ENCODE measurements around the gene RHOD.

RHOD gene

GRCh38 chr11:67031791-67032561 lies 24.7 kb upstream of the RHOD start:
- TF ChIP-seq CTCF (IDR thresholded peaks at IDR 0.05; ENCODE audit: control insufficient read depth, insufficient read depth, low read depth, low read length, missing control alignments): no peak
- DNase-seq (ENCODE audit: low read depth): no peak
- no peak overlapping the region for H3K4me3 ChIP-seq (ENCODE audit: control insufficient read depth, low read depth, low read length)

GRCh38 chr11:67032830-67033551 lies 23.7 kb upstream of the RHOD start:
- H3K4me3 ChIP-seq (ENCODE audit: control insufficient read depth, low read depth, low read length): no peak overlapping the region
- peak; percentile 78 for DNase-seq (ENCODE audit: low read depth)
- no peak for TF ChIP-seq CTCF (IDR thresholded peaks at IDR 0.05; ENCODE audit: control insufficient read depth, insufficient read depth, low read depth, low read length, missing control alignments)

GRCh38 chr11:67033661-67034166 lies 22.9 kb upstream of the RHOD start:
- peak; percentile 99 for DNase-seq (ENCODE audit: low read depth)
- no peak overlapping the region for H3K4me3 ChIP-seq (ENCODE audit: control insufficient read depth, low read depth, low read length)
- TF ChIP-seq CTCF (IDR thresholded peaks at IDR 0.05; ENCODE audit: control insufficient read depth, insufficient read depth, low read depth, low read length, missing control alignments): no peak

GRCh38 chr11:67034350-67034749 lies 22.3 kb upstream of the RHOD start:
- DNase-seq (ENCODE audit: low read depth): no peak
- no peak for TF ChIP-seq CTCF (IDR thresholded peaks at IDR 0.05; ENCODE audit: control insufficient read depth, insufficient read depth, low read depth, low read length, missing control alignments)
- H3K4me3 ChIP-seq (ENCODE audit: control insufficient read depth, low read depth, low read length): no peak overlapping the region

- H3K4me3 ChIP-seq (ENCODE audit: control insufficient read depth, low read depth, low read length): no peak overlapping the region
- DNase-seq (ENCODE audit: low read depth): no peak
- TF ChIP-seq CTCF (IDR thresholded peaks at IDR 0.05; ENCODE audit: control insufficient read depth, insufficient read depth, low read depth, low read length, missing control alignments): no peak
These were observed 16.5 kb upstream of the RHOD start for GRCh38 chr11:67040147-67040546.

- no peak for TF ChIP-seq CTCF (IDR thresholded peaks at IDR 0.05; ENCODE audit: control insufficient read depth, insufficient read depth, low read depth, low read length, missing control alignments)
- DNase-seq (ENCODE audit: low read depth): no peak
- H3K4me3 ChIP-seq (ENCODE audit: control insufficient read depth, low read depth, low read length): no peak overlapping the region
These were observed 15.0 kb upstream of the RHOD start for GRCh38 chr11:67041602-67042001.
